ENCODE data around the gene TSPAN14. TPM values are rescaled to one million over a fixed set of nuclear protein-coding genes. Genes with fewer than 3 reads are reported as not detected.

The TSPAN14 gene
- total RNA-seq, 1 experiment from 2014 or later: not detected

- DNase-seq (no peak), ATAC-seq (no peak)
- Histone ChIP-seq H4K20me1 (ENCODE audit: low read length) (no peaks in the 10 kb centered on the region), H3K36me3 (ENCODE audit: low read depth, low read length) (no peaks in the 10 kb centered on the region), H3K27ac (ENCODE audit: low read length) (no peak overlapping the region), H3K9me3 (ENCODE audit: low read length) (no peaks in the 10 kb centered on the region), H3K27me3 (ENCODE audit: low read length) (no peaks in the 10 kb centered on the region), H3K4me2 (ENCODE audit: low read length) (no peak overlapping the region), H3K9ac (ENCODE audit: low read length) (no peak overlapping the region), H3K4me1 (ENCODE audit: insufficient read depth, low read length) (no peaks in the 10 kb centered on the region), H3K4me3 (ENCODE audit: low read length) (no peak overlapping the region), H3F3A (ENCODE audit: low read length, unreplicated experiment) (no peaks in the 10 kb centered on the region), H2AFZ (ENCODE audit: low read length) (no peak overlapping the region), H3K79me2 (ENCODE audit: low read length) (no peaks in the 10 kb centered on the region), H3K9me2 (replicated peaks; ENCODE audit: low read length) (no peaks in the 10 kb centered on the region)
- POLR2A ChIA-PET (ENCODE audit: unreplicated experiment): no interaction called here
- TF ChIP-seq EZH2 (IDR thresholded peaks at IDR 0.05; ENCODE audit: low read length, unreplicated experiment) (no peak), EZH2phosphoT487 (IDR thresholded peaks at IDR 0.05; ENCODE audit: borderline replicate concordance, low read length) (no peak)
- TF ChIP-seq, protein P1, sequence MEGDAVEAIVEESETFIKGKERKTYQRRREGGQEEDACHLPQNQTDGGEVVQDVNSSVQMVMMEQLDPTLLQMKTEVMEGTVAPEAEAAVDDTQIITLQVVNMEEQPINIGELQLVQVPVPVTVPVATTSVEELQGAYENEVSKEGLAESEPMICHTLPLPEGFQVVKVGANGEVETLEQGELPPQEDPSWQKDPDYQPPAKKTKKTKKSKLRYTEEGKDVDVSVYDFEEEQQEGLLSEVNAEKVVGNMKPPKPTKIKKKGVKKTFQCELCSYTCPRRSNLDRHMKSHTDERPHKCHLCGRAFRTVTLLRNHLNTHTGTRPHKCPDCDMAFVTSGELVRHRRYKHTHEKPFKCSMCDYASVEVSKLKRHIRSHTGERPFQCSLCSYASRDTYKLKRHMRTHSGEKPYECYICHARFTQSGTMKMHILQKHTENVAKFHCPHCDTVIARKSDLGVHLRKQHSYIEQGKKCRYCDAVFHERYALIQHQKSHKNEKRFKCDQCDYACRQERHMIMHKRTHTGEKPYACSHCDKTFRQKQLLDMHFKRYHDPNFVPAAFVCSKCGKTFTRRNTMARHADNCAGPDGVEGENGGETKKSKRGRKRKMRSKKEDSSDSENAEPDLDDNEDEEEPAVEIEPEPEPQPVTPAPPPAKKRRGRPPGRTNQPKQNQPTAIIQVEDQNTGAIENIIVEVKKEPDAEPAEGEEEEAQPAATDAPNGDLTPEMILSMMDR (conservative IDR thresholded peaks at IDR 0.05; ENCODE audit: low read depth, low read length): no peak
- BruUV-seq (replicated peaks): no TSS peak
- CTCF ChIA-PET: no interaction called here
- intact Hi-C loops (cut with micrococcal nuclease): no loop called here
These were observed 17.7 kb downstream of the TSPAN14 start for GRCh38 chr10:80471715-80472233.

DNA sequence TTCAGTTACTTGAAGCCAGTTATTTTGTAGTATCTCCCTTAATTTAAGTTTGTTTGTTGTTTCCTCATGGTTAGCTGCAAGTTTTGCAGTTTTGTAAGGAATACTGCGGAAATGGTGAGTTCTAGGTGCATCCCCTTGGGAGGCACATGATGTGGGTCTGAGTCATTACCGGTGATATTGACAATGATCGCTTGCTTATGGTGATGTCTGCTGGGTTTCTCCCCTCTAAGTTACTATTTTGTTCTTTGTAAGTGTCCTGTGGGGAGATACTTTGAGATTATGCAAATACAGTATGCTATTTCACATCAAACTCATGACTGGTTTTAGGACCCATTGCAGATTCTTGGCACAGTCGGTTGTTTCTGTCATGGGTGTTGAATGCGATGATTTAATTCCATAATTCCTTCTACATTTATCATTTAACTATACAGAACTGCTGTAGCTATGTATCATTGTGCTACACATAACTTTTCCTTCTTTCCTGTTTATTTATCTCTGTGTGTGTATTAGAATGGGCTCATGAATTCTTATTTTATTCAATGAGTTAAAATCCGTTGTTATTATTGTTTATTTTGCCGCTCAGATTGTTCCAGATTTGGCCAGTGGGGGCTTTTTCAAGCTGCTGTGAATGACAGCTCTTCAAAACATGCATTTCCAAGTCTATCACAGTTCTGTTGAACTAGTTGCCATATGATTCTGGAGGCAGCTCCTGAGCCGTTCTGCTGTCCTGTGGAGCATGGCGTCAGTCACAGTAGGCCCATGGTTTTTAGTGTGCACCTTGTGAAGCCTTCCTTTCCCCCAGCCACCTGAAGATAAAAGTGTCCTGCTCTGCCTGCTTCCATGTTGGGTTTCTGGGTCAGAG, 18.4 kb downstream of the TSPAN14 start:
- BruUV-seq (replicated peaks): no TSS peak
- Histone ChIP-seq H3K27me3 (ENCODE audit: low read length) (no peaks in the 10 kb centered on the region), H3F3A (ENCODE audit: low read length, unreplicated experiment) (no peaks in the 10 kb centered on the region), H3K9me3 (ENCODE audit: low read length) (no peaks in the 10 kb centered on the region), H3K9ac (ENCODE audit: low read length) (no peak overlapping the region), H3K36me3 (ENCODE audit: low read depth, low read length) (no peaks in the 10 kb centered on the region), H4K20me1 (ENCODE audit: low read length) (no peaks in the 10 kb centered on the region), H3K4me1 (ENCODE audit: insufficient read depth, low read length) (no peaks in the 10 kb centered on the region), H3K9me2 (replicated peaks; ENCODE audit: low read length) (no peaks in the 10 kb centered on the region), H3K4me2 (ENCODE audit: low read length) (no peak overlapping the region), H2AFZ (ENCODE audit: low read length) (no peak overlapping the region), H3K4me3 (ENCODE audit: low read length) (no peak overlapping the region), H3K79me2 (ENCODE audit: low read length) (no peaks in the 10 kb centered on the region), H3K27ac (ENCODE audit: low read length) (no peak overlapping the region)
- ChIA-PET POLR2A (ENCODE audit: unreplicated experiment) (no interaction called here), CTCF (no interaction called here)
- ATAC-seq: no peak
- TF ChIP-seq EZH2phosphoT487 (IDR thresholded peaks at IDR 0.05; ENCODE audit: borderline replicate concordance, low read length): no peak
- TF ChIP-seq, protein P1 (conservative IDR thresholded peaks at IDR 0.05; ENCODE audit: low read depth, low read length): no peak
- TF ChIP-seq EZH2 (IDR thresholded peaks at IDR 0.05; ENCODE audit: low read length, unreplicated experiment): no peak
- intact Hi-C loops (cut with micrococcal nuclease): no loop called here
- DNase-seq: no peak

- Histone ChIP-seq H3K36me3 (ENCODE audit: low read depth, low read length) (no peaks in the 10 kb centered on the region), H3K4me1 (ENCODE audit: insufficient read depth, low read length) (no peaks in the 10 kb centered on the region), H3K9ac (ENCODE audit: low read length) (no peak overlapping the region), H2AFZ (ENCODE audit: low read length) (no peak overlapping the region), H3K79me2 (ENCODE audit: low read length) (no peaks in the 10 kb centered on the region), H3K27me3 (ENCODE audit: low read length) (no peaks in the 10 kb centered on the region), H3F3A (ENCODE audit: low read length, unreplicated experiment) (no peaks in the 10 kb centered on the region), H3K4me3 (ENCODE audit: low read length) (no peak overlapping the region), H4K20me1 (ENCODE audit: low read length) (no peaks in the 10 kb centered on the region), H3K9me3 (ENCODE audit: low read length) (no peaks in the 10 kb centered on the region), H3K27ac (ENCODE audit: low read length) (no peak overlapping the region), H3K4me2 (ENCODE audit: low read length) (no peak overlapping the region), H3K9me2 (replicated peaks; ENCODE audit: low read length) (no peaks in the 10 kb centered on the region)
- POLR2A ChIA-PET (ENCODE audit: unreplicated experiment): no interaction called here
- no TSS peak for BruUV-seq (replicated peaks)
- intact Hi-C loops (cut with micrococcal nuclease): no loop called here
- TF ChIP-seq EZH2 (IDR thresholded peaks at IDR 0.05; ENCODE audit: low read length, unreplicated experiment): no peak
- no peak for TF ChIP-seq EZH2phosphoT487 (IDR thresholded peaks at IDR 0.05; ENCODE audit: borderline replicate concordance, low read length)
- TF ChIP-seq, protein P1 (conservative IDR thresholded peaks at IDR 0.05; ENCODE audit: low read depth, low read length): no peak
- ATAC-seq (no peak), DNase-seq (no peak)
- CTCF ChIA-PET: no interaction called here
These were observed 19.1 kb downstream of the TSPAN14 start for GRCh38 chr10:80473096-80473657.

Measured in PC-3 (cell line).